CD8-positive, alpha-beta memory T cell (primary cell): Measurements from ENCODE around the gene ZXDC. TPM values are rescaled to one million over a fixed set of nuclear protein-coding genes. Genes with fewer than 3 reads are reported as not detected.

ENCODE experiments used
- CTCF ChIA-PET: fragments of 350-600 bp; sonication (Branson Sonifier 250); formaldehyde crosslinking; loops from one replicate; lab custom pipeline; 2021; ENCODE audit warnings: antibody characterized with exemption; lab: Charles Lee
- POLR2A ChIA-PET: fragments of 350-600 bp; sonication (Branson Sonifier 250); formaldehyde crosslinking; loops from one replicate; lab custom pipeline; 2021; ENCODE audit warnings: antibody characterized with exemption; lab: Charles Lee
- DNase-seq, 5 donors: peaks; one replicate each; pipeline versions ENCODE4 v3.0.0 to v3.0.0-alpha.2; 2020 to 2022; ENCODE audit warnings: mixed read lengths in 1 of 5
- H3K27ac ChIP-seq: one replicate; pipeline ENCODE4 v1.7.0; 2013; ENCODE audit warnings: low read depth, mild to moderate bottlenecking, low read length, moderate library complexity
- H3K27me3 ChIP-seq: 2 replicates; pipeline ENCODE4 v1.7.0; 2013; ENCODE audit warnings: low read length, mild to moderate bottlenecking; ENCODE audit not compliant: insufficient read depth, poor library complexity, severe bottlenecking
- H3K36me3 ChIP-seq: 2 replicates; pipeline ENCODE4 v1.7.0; 2013; ENCODE audit warnings: mild to moderate bottlenecking, low read length, moderate library complexity; ENCODE audit not compliant: insufficient read depth
- H3K4me1 ChIP-seq: 2 replicates; pipeline ENCODE4 v1.7.0; 2013; ENCODE audit warnings: mild to moderate bottlenecking, low read length, moderate library complexity; ENCODE audit not compliant: insufficient read depth
- H3K4me3 ChIP-seq: 2 replicates; pipeline ENCODE4 v1.7.0; 2013; ENCODE audit warnings: mild to moderate bottlenecking, low read length
- H3K9me3 ChIP-seq: 2 replicates; pipeline ENCODE4 v1.7.0; 2013; ENCODE audit warnings: mild to moderate bottlenecking, low read length
- H3K27ac Mint-ChIP-seq, 8 donors: one replicate each; pipeline ENCODE4 v1.8.0; 2020 to 2021; ENCODE audit warnings: mixed read lengths in 8 of 8, mild to moderate bottlenecking in 6 of 8, inconsistent platforms in 3 of 8, moderate library complexity in 3 of 8
- H3K27me3 Mint-ChIP-seq, 2 donors: one replicate each; pipeline ENCODE4 v1.8.0; 2020 to 2021; ENCODE audit warnings: mixed read lengths in 2 of 2, mild to moderate bottlenecking in 1 of 2, moderate library complexity in 1 of 2
- H3K36me3 Mint-ChIP-seq, 3 donors: one replicate each; pipeline ENCODE4 v1.8.0; 2020 to 2021; ENCODE audit warnings: mixed read lengths in 3 of 3, inconsistent platforms in 1 of 3, mild to moderate bottlenecking in 1 of 3
- H3K4me1 Mint-ChIP-seq, 3 donors: one replicate each; pipeline ENCODE4 v1.8.0; 2020 to 2021; ENCODE audit warnings: mixed read lengths in 3 of 3, inconsistent platforms in 1 of 3, mild to moderate bottlenecking in 1 of 3
- H3K4me3 Mint-ChIP-seq, 7 donors: one replicate each; pipeline ENCODE4 v1.8.0; 2020 to 2021; ENCODE audit warnings: mixed read lengths in 7 of 7, mild to moderate bottlenecking in 6 of 7, moderate library complexity in 4 of 7, inconsistent platforms in 2 of 7
- H3K9me3 Mint-ChIP-seq, 5 donors: one replicate each; pipeline ENCODE4 v1.8.0; 2020 to 2022; ENCODE audit warnings: mixed read lengths in 5 of 5, mild to moderate bottlenecking in 3 of 5, moderate library complexity in 2 of 5, inconsistent platforms in 1 of 5
- polyA plus RNA-seq: library from polyadenylated mRNA; unstranded; fragments of 300-500 nt; fragmentation: Illumina TruSeq; gene quantifications from one replicate; pipeline ENCODE4 v1.2.3, GENCODE V29; 2021
- total RNA-seq, 2 experiments: library from RNA; stranded (reverse); gene quantifications; one replicate each; pipeline ENCODE4 v1.2.3, GENCODE V29; 2021

ZXDC gene
- total and polyA plus RNA-seq, 3 experiments from 2014 or later = 24.2 to 25.0 (median 24.6) TPM

GRCh38 chr3:126456211-126456610 is 19.5 kb downstream of the ZXDC start:
- Histone ChIP-seq H3K27me3 (no peaks in the 10 kb centered on the region), H3K4me3 (no peak overlapping the region), H3K36me3 (peaks cover 38% of the 10 kb centered on the region), H3K4me1 (no peaks in the 10 kb centered on the region), H3K9me3 (no peaks in the 10 kb centered on the region), H3K27ac (no peak overlapping the region)
- Mint-ChIP-seq H3K27ac (peak overlapping the region in 1 of 8 donors; percentile 85), H3K27me3 (no peaks in the 10 kb centered on the region), H3K36me3 (peaks cover 3 to 87% (median 14%) of the 10 kb centered on the region in 3 donors), H3K4me1 (peaks cover 19 to 40% (median 23%) of the 10 kb centered on the region in 3 donors), H3K9me3 (no peaks in the 10 kb centered on the region), H3K4me3 (no peak overlapping the region)
- POLR2A ChIA-PET = interaction anchor here (0.6 kb wide), 1 partner anchor 16 kb away, joined by 3 read pairs; no protein-coding TSS in a partner anchor
- peak in 1 of 5 donors; percentile 36 for DNase-seq
- CTCF ChIA-PET = no interaction called here

- no peak overlapping the region for H3K27ac ChIP-seq
- POLR2A ChIA-PET = no interaction called here
- CTCF ChIA-PET = no interaction called here
- no peak for DNase-seq
- H3K9me3 ChIP-seq = no peaks in the 10 kb centered on the region
- Mint-ChIP-seq H3K4me1 (peaks cover 19 to 31% (median 19%) of the 10 kb centered on the region in 3 donors), H3K27me3 (no peaks in the 10 kb centered on the region), H3K4me3 (no peak overlapping the region), H3K36me3 (peaks cover 3 to 87% (median 14%) of the 10 kb centered on the region in 3 donors), H3K9me3 (no peaks in the 10 kb centered on the region), H3K27ac (peak overlapping the region in 2 of 8 donors; percentile 18 to 37)
- peaks cover 26% of the 10 kb centered on the region for H3K36me3 ChIP-seq
- no peaks in the 10 kb centered on the region for H3K4me1 ChIP-seq
- H3K4me3 ChIP-seq = no peak overlapping the region
- no peaks in the 10 kb centered on the region for H3K27me3 ChIP-seq
Measured at GRCh38 chr3:126454437-126455198, 21.1 kb downstream of the ZXDC start.

GRCh38 chr3:126454025-126454424 is 21.7 kb downstream of the ZXDC start:
- Mint-ChIP-seq H3K36me3 (peaks cover 3 to 87% (median 14%) of the 10 kb centered on the region in 3 donors), H3K27me3 (no peaks in the 10 kb centered on the region), H3K4me1 (peaks cover 17 to 27% (median 19%) of the 10 kb centered on the region in 3 donors), H3K9me3 (no peaks in the 10 kb centered on the region), H3K4me3 (no peak overlapping the region), H3K27ac (no peak overlapping the region)
- Histone ChIP-seq H3K4me3 (no peak overlapping the region), H3K27ac (no peak overlapping the region), H3K27me3 (no peaks in the 10 kb centered on the region), H3K36me3 (peaks cover 20% of the 10 kb centered on the region), H3K4me1 (no peaks in the 10 kb centered on the region), H3K9me3 (no peaks in the 10 kb centered on the region)
- CTCF ChIA-PET = no interaction called here
- no peak for DNase-seq
- POLR2A ChIA-PET = no interaction called here

DNA sequence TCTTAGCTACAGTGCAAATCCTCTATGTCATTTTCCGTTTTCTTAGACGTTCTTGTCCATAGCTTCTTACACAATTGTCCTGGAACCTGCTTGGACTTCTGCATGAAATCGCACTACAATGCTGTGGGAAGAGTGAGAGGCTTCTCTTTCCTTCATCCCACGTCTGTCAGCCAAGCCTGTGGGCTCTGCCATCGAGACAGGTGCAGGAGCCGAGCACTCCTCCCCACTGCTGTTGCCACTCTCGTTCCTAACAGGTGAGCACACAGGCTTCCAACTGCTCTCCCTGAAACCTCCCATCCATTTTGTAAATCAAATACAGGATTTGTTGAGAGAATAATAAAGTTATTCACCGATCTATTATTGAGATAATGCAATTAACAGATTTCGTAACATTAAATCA is 23.5 kb downstream of the ZXDC start:
- Mint-ChIP-seq H3K4me3 (no peak overlapping the region), H3K36me3 (peaks cover 3 to 82% (median 10%) of the 10 kb centered on the region in 3 donors), H3K27ac (no peak overlapping the region), H3K9me3 (no peaks in the 10 kb centered on the region), H3K27me3 (no peaks in the 10 kb centered on the region), H3K4me1 (peaks cover 10 to 16% (median 15%) of the 10 kb centered on the region in 3 donors)
- peaks cover 14% of the 10 kb centered on the region for H3K36me3 ChIP-seq
- H3K9me3 ChIP-seq = no peaks in the 10 kb centered on the region
- H3K27me3 ChIP-seq = no peaks in the 10 kb centered on the region
- no peaks in the 10 kb centered on the region for H3K4me1 ChIP-seq
- ChIA-PET CTCF (no interaction called here), POLR2A (no interaction called here)
- no peak overlapping the region for H3K27ac ChIP-seq
- DNase-seq = no peak
- H3K4me3 ChIP-seq = no peak overlapping the region

GRCh38 chr3:126451511-126451910 is 24.2 kb downstream of the ZXDC start:
- H3K9me3 Mint-ChIP-seq = no peaks in the 10 kb centered on the region

GRCh38 chr3:126450744-126451143 is 24.9 kb downstream of the ZXDC start:
- Mint-ChIP-seq H3K9me3 (no peaks in the 10 kb centered on the region), H3K4me1 (peaks cover 7 to 10% (median 9%) of the 10 kb centered on the region in 3 donors), H3K36me3 (peaks cover 3 to 77% (median 14%) of the 10 kb centered on the region in 3 donors), H3K27me3 (no peaks in the 10 kb centered on the region), H3K4me3 (no peak overlapping the region), H3K27ac (peak overlapping the region in 2 of 8 donors; percentile 61 to 62)
- Histone ChIP-seq H3K27me3 (no peaks in the 10 kb centered on the region), H3K27ac (no peak overlapping the region), H3K36me3 (peaks cover 14% of the 10 kb centered on the region), H3K9me3 (no peaks in the 10 kb centered on the region), H3K4me3 (no peak overlapping the region), H3K4me1 (no peaks in the 10 kb centered on the region)
- DNase-seq = no peak
- ChIA-PET CTCF (no interaction called here), POLR2A (no interaction called here)

More at GRCh38 chr3:126451511-126451910, 24.2 kb downstream of the ZXDC start:
- ChIA-PET POLR2A (no interaction called here), CTCF (no interaction called here)
- peaks cover 3 to 80% (median 14%) of the 10 kb centered on the region in 3 donors for H3K36me3 Mint-ChIP-seq
- Histone ChIP-seq H3K4me1 (no peaks in the 10 kb centered on the region), H3K27ac (no peak overlapping the region), H3K36me3 (peaks cover 14% of the 10 kb centered on the region), H3K9me3 (no peaks in the 10 kb centered on the region), H3K27me3 (no peaks in the 10 kb centered on the region), H3K4me3 (no peak overlapping the region)
- no peaks in the 10 kb centered on the region for H3K27me3 Mint-ChIP-seq
- no peak overlapping the region for H3K4me3 Mint-ChIP-seq
- no peak for DNase-seq
- peaks cover 9 to 10% (median 10%) of the 10 kb centered on the region in 3 donors for H3K4me1 Mint-ChIP-seq
- no peak overlapping the region for H3K27ac Mint-ChIP-seq

GRCh38 chr3:126450219-126450618 is 25.5 kb downstream of the ZXDC start:
- no peaks in the 10 kb centered on the region for H3K27me3 Mint-ChIP-seq
- peaks cover 4 to 7% (median 6%) of the 10 kb centered on the region in 3 donors for H3K4me1 Mint-ChIP-seq
- H3K9me3 Mint-ChIP-seq = no peaks in the 10 kb centered on the region
- H3K9me3 ChIP-seq = no peaks in the 10 kb centered on the region
- H3K27ac Mint-ChIP-seq = no peak overlapping the region
- H3K36me3 Mint-ChIP-seq = peaks cover 1 to 77% (median 14%) of the 10 kb centered on the region in 3 donors
- H3K27ac ChIP-seq = no peak overlapping the region
- no peak overlapping the region for H3K4me3 Mint-ChIP-seq
- peaks cover 14% of the 10 kb centered on the region for H3K36me3 ChIP-seq
- no peaks in the 10 kb centered on the region for H3K27me3 ChIP-seq
- CTCF ChIA-PET = no interaction called here
- H3K4me1 ChIP-seq = no peaks in the 10 kb centered on the region
- no peak overlapping the region for H3K4me3 ChIP-seq
- DNase-seq = no peak
- POLR2A ChIA-PET = no interaction called here

GRCh38 chr3:126449621-126450051 is 26.1 kb downstream of the ZXDC start:
- H3K4me3 Mint-ChIP-seq = no peak overlapping the region
- no peaks in the 10 kb centered on the region for H3K27me3 ChIP-seq
- POLR2A ChIA-PET = no interaction called here
- no peaks in the 10 kb centered on the region for H3K9me3 Mint-ChIP-seq
- H3K4me1 ChIP-seq = no peaks in the 10 kb centered on the region
- H3K27ac Mint-ChIP-seq = no peak overlapping the region
- H3K4me3 ChIP-seq = no peak overlapping the region
- CTCF ChIA-PET = no interaction called here
- no peaks in the 10 kb centered on the region for H3K9me3 ChIP-seq
- no peaks in the 10 kb centered on the region for H3K27me3 Mint-ChIP-seq
- peaks cover 0 to 73% (median 13%) of the 10 kb centered on the region in 3 donors for H3K36me3 Mint-ChIP-seq
- peaks cover 14% of the 10 kb centered on the region for H3K36me3 ChIP-seq
- peaks cover 3 to 4% (median 4%) of the 10 kb centered on the region in 3 donors for H3K4me1 Mint-ChIP-seq
- DNase-seq = no peak
- no peak overlapping the region for H3K27ac ChIP-seq
